SIG-M5 (cell line): ENCODE results near the gene SLC39A11.

Source experiments
- DNase-seq: peaks from one replicate; lab custom pipeline; 2025; lab: John Stamatoyannopoulos, UW

The SLC39A11 gene

DNA sequence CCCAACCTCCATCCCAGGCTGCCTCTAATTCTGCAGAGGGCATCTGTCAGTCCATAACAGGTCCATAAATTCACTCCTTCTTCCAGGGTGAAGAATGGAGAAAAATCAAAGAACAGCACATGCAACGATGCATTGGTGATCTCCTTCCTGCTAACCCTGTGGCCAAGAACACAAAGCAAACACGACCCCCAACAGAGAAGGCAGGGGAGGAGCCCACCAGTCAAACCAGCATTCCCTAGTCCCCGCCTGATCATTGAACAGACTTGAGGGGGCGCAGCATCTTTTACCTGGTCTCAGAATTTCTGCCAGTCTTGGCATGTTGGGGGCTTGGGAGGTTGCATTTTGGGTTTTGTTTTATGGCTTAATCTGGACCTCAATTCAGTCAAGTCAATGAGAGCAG is 476.0 kb downstream of the SLC39A11 start:
- DNase-seq: no peak

- DNase-seq: no peak
These were observed 476.9 kb downstream of the SLC39A11 start for GRCh38 chr17:72615627-72615991.

GRCh38 chr17:72614871-72615626 is 477.4 kb downstream of the SLC39A11 start:
- no peak for DNase-seq

DNA sequence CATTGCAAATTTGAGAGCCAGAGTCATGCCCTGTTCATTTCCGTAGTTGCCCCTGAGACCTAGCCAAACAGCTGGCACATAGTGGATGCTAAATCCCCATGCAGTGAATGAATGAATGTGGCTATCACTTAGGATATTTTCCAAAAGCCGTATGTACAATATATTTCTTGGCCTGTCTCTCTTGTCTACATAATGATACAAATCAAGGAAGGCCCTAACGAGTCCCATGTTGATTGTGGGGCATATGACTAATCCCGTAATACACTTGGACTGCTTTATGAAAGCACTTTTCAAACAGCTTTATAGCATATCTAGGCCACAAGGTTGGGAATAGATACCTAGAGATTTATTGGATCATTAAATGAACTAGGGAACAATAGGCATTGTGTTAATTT is 478.0 kb downstream of the SLC39A11 start:
- DNase-seq: no peak

DNA sequence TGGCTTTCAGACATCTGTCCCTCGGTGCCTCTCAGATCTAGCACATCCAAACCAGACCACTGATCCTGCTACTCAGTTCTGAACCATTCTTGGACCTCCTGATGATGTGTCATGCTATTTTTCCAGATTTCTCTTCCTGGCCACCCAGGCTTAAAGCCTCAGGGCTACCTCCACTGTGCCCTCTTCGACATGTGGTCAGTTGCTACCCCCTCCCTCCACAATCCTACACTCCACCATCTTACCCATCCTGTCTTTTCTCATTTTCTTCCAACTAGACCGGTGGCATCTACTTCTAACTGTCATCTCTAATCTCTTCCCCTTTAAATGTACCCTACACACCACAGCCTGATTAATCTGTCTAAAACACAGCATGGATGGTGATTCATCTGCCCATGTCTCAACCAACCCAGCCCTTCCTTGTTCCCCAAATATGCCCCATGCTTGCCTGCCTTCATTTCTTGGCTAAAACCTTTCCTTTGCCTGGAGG is 478.6 kb downstream of the SLC39A11 start:
- DNase-seq: no peak

- no peak for DNase-seq
These were observed 479.1 kb downstream of the SLC39A11 start for GRCh38 chr17:72613396-72613795.

- no peak for DNase-seq
These were observed 481.3 kb downstream of the SLC39A11 start for GRCh38 chr17:72611172-72611571.

DNA sequence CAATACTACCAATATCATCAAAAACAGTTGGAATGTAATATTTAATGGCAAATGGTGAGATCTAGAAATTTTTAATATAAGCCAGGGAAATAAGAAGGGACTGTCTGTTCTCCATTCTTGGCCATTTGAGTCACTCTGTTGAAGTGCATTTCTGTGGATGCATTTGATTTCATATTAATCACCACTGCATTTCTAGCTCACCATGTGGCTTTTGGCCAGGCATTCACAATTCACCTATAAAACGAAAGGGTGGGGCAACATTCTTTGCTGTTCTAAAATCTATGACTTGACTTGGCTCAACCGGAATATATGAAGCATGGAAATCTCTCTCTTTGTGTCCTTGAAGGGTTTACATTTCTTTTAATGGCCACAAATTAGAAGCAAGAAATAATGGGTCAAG is 483.0 kb downstream of the SLC39A11 start:
- no peak for DNase-seq

DNA sequence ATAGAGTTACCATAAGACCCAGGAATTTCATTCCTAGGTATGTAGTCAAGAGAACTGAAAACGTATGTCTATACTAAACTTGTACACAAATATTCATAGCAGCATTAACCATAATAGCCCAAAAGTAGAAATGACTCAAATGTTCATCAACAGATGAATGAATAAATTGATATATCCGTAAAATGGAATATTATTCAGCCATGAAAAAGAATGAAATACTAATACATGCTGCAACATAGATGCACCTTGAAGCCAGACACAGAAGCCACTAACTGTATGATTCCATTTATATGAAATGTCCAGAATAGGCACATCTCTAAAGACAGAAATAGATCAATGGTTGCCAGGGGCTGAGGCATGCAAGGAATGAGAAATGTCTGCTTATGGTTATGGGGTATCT is 484.1 kb downstream of the SLC39A11 start:
- DNase-seq: no peak

GRCh38 chr17:72606656-72607055 is 485.8 kb downstream of the SLC39A11 start:
- DNase-seq: no peak

DNA sequence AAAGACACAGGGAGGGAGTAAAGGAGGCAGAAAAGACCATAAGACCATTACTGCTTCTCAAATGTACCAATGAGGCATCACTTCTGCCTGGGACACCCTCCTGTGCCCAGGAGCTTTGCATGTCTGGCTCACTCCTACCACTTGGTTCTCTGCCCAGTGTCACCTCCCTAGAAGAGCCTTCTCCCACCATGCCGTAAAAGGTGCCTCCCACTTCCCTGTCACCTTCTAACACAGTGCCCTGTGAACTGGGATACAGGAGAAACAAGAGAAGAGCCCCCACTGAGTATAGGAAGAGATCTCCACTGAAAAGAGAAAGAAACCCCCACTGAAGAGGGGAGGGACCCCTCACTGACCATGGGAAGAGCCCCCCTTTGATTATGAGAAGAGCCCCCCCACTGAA is 486.9 kb downstream of the SLC39A11 start:
- no peak for DNase-seq

DNA sequence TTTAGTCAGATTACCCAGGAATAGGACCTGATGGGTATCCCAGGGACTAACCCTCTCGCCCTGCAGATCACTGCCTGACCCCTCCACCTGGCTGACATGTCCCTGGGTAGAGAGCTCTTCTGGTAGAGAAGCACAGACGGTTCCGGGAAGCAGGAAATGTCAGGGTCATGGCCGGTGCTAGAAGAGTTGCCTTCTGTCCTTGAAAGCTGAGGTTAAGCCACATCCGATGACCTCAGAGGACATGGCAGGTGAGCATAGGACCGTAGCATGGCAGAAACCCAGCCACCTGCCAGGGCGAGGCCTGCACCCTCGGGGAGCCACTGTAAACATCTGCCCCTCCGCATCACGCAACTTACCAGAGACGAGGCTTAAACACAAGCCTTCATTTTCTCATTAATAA is 488.0 kb downstream of the SLC39A11 start:
- DNase-seq: no peak

DNA sequence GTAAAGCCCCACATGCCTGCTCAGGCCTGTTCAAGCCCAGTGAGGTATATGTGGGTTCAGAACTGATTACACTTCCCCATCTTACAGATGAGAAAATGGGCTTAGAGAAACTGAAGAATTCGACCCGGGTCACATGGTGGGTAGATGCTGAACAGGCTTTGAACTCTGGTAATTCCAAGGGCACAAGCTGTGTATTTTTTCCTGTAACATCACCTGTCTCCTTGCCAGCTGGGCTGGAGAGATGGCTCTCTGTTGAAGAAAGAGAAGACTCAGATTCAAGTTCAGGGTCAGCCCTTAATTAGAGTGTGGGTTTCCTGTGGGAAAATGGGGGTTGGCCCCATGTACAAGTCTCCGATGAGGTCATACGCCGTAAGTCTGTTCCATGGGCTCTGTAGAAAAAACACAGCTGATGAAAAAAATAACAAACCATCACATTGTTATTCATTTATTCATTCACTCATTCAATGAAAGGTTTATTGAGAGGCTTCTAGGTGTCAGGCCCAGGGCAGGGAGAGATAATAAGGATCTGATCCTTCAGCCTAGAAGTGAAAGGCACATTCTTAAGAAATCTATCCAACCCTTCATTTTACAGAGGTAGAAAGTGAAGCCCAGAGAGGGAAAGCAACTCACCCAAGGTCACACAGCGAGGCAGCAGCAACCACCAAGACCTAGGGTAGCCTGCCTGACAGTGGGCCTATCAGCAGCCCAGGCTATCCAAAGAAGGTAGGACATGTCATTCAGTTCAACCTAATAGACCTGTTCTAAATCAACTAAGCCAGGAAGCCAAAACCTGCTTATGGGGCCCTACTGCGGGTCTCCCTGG is 488.9 kb downstream of the SLC39A11 start:
- DNase-seq: no peak

GRCh38 chr17:72602517-72603419 is 489.7 kb downstream of the SLC39A11 start:
- no peak for DNase-seq

GRCh38 chr17:72600934-72601333 is 491.6 kb downstream of the SLC39A11 start:
- no peak for DNase-seq

DNA sequence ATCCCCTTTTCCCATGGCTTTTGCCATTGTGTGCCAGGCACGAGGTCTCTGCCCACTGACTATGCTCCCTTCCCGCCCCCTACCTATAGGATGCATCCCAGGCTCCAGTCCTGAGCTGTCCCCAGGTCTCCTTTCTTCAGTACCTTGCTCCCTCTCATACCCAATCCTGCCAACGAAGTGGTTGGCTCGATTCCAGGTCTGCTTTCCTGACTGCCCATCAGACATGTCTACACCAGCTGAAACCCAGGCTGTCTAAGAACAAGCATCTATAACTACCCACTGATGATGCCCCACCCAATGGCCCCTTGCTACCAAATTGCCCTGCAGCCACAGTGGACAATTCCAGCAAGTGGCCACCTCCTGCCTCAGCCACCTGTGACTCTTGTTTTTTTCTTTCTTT is 492.6 kb downstream of the SLC39A11 start:
- DNase-seq: no peak

DNA sequence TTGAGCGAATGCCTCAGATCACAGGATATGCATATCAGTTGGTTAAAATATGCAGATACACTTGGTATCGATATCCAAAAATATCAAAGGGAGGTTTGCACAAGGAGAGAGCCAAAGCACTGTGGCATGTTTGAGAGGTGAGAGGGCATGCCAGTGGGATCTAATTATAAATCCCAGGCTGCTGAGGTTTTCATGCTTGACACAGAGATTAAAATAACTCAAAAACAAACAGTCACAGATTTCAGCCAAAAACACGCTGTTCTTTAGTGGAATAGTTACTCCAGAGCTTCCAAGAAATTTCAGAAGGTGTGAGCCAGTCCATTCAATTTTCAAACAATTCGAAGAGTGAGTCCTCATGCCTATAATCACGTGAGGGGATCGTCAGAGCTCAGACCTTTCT is 493.8 kb downstream of the SLC39A11 start:
- no peak for DNase-seq

GRCh38 chr17:72597354-72598087 is 495.0 kb downstream of the SLC39A11 start:
- no peak for DNase-seq
